B cell (primary cell): ENCODE measurements around the gene ANKRD44. TPM values are rescaled to one million over a fixed set of nuclear protein-coding genes. Genes with fewer than 3 reads are reported as not detected.

Experiments
- ATAC-seq: fragments of 200-7000 bp; cut with Tn5 transposase; one replicate; pipeline ENCODE4 v1.10.0; 2021; ENCODE audit warnings: low read depth, mild to moderate bottlenecking, moderate number of reproducible peaks, moderate library complexity
- CTCF ChIA-PET: fragments of 350-600 bp; sonication (Branson Sonifier 250); formaldehyde crosslinking; loops from one replicate; lab custom pipeline; 2021; ENCODE audit warnings: antibody characterized with exemption, inconsistent platforms; lab: Charles Lee
- POLR2A ChIA-PET: fragments of 350-600 bp; sonication (Branson Sonifier 250); formaldehyde crosslinking; loops from one replicate; lab custom pipeline; 2021; ENCODE audit warnings: antibody characterized with exemption; lab: Charles Lee
- DNase-seq: peaks from one replicate; pipeline ENCODE4 v3.0.0; 2013
- H2AFZ ChIP-seq: 2 replicates; pipeline ENCODE4 v1.6.1; 2012; ENCODE audit warnings: mild to moderate bottlenecking, low read depth, low read length; ENCODE audit not compliant: insufficient read depth, poor library complexity, severe bottlenecking
- H3K27ac ChIP-seq, 2 donors: 1 replicate in 1 of 2; 2 replicates in 1 of 2; pipeline ENCODE4 v1.5.1; 2012 to 2013; ENCODE audit warnings: low read length in 2 of 2, mild to moderate bottlenecking in 2 of 2, moderate library complexity in 1 of 2
- H3K27me3 ChIP-seq, 4 experiments: fragments of 200-600 bp in 1 of 4; sonication (generic) in 1 of 4; replicated peaks in 1 of 4; 1 replicate in 2 of 4; 2 replicates in 2 of 4; pipeline versions ENCODE4 v1.6.1 to v1.7.0; 2013 to 2016; ENCODE audit warnings: low read length in 3 of 4, mild to moderate bottlenecking in 2 of 4, mixed read lengths in 1 of 4, moderate library complexity in 1 of 4; ENCODE audit not compliant: insufficient read depth in 4 of 4, control insufficient read depth in 3 of 4; ENCODE audit errors: control extremely low read depth in 1 of 4
- H3K36me3 ChIP-seq, 2 experiments: replicated peaks in 1 of 2; 1 replicate in 1 of 2; 2 replicates in 1 of 2; pipeline versions ENCODE4 v1.6.1 to v1.7.1; 2013; ENCODE audit warnings: low read length in 1 of 2; ENCODE audit not compliant: insufficient read depth in 2 of 2, control insufficient read depth in 1 of 2; ENCODE audit errors: control extremely low read depth in 1 of 2, extremely low read depth in 1 of 2
- H3K4me1 ChIP-seq, 2 donors: fragments of 200-600 bp in 1 of 2; sonication (generic) in 1 of 2; 1 replicate in 1 of 2; 2 replicates in 1 of 2; pipeline versions ENCODE4 v1.5.1 to v1.6.1; 2013 to 2017; ENCODE audit warnings: low read length in 2 of 2; ENCODE audit not compliant: control insufficient read depth in 2 of 2, insufficient read depth in 2 of 2
- H3K4me2 ChIP-seq: replicated peaks from 2 replicates; pipeline ENCODE3; 2012; ENCODE audit warnings: mild to moderate bottlenecking, low read depth, low read length; ENCODE audit not compliant: poor library complexity, severe bottlenecking
- H3K4me3 ChIP-seq, 5 experiments: fragments of 200-600 bp in 1 of 5; sonication (generic) in 1 of 5; 1 replicate in 3 of 5; 2 replicates in 2 of 5; pipeline versions ENCODE4 v1.5.1 to v1.7.0; 2011 to 2016; ENCODE audit warnings: low read length in 4 of 5, mild to moderate bottlenecking in 4 of 5, low read depth in 2 of 5, control low read depth in 1 of 5, moderate library complexity in 1 of 5; ENCODE audit not compliant: insufficient read depth in 1 of 5; ENCODE audit errors: control extremely low read depth in 1 of 5, extremely low read depth in 1 of 5
- H3K79me2 ChIP-seq: fragments of 200-600 bp; sonication (generic); one replicate; pipeline ENCODE4 v1.6.0; 2016; ENCODE audit warnings: low read length; ENCODE audit not compliant: control insufficient read depth, insufficient read depth
- H3K9ac ChIP-seq: fragments of 200-600 bp; sonication (generic); 2 replicates; pipeline ENCODE4 v1.6.1; 2017; ENCODE audit warnings: mild to moderate bottlenecking, low read length, moderate library complexity
- H3K9me3 ChIP-seq, 3 donors: one replicate each; pipeline versions ENCODE4 v1.6.1 to v1.7.1; 2013; ENCODE audit warnings: low read length in 2 of 3; ENCODE audit not compliant: control insufficient read depth in 2 of 3, insufficient read depth in 1 of 3; ENCODE audit errors: control extremely low read depth in 1 of 3
- H4K20me1 ChIP-seq: 2 replicates; pipeline ENCODE4 v1.6.0; 2012; ENCODE audit warnings: mild to moderate bottlenecking, low read length; ENCODE audit not compliant: insufficient read depth, control insufficient read depth, poor library complexity, severe bottlenecking
- H3K27ac Mint-ChIP-seq: one replicate; pipeline ENCODE4 v1.8.0; 2021; ENCODE audit warnings: mixed read lengths
- H3K27me3 Mint-ChIP-seq: one replicate; pipeline ENCODE4 v1.8.0; 2021; ENCODE audit warnings: mixed read lengths
- H3K4me1 Mint-ChIP-seq: one replicate; pipeline ENCODE4 v1.8.0; 2021; ENCODE audit warnings: mixed read lengths
- H3K4me3 Mint-ChIP-seq: one replicate; pipeline ENCODE4 v1.8.0; 2021; ENCODE audit warnings: mixed read lengths
- H3K9me3 Mint-ChIP-seq: one replicate; pipeline ENCODE4 v1.8.0; 2022; ENCODE audit warnings: mixed read lengths; ENCODE audit not compliant: insufficient read depth
- CTCF ChIP-seq: fragments of 200-600 bp; IDR thresholded peaks from one replicate; pipeline ENCODE4 v1.8.0; 2022; ENCODE audit warnings: antibody characterized with exemption, mild to moderate bottlenecking
- EZH2 ChIP-seq: IDR thresholded peaks from 2 replicates; pipeline ENCODE4 v1.6.1; 2012; ENCODE audit warnings: borderline replicate concordance, low read depth, mild to moderate bottlenecking, moderate library complexity, low read length; ENCODE audit not compliant: insufficient read depth, poor library complexity, severe bottlenecking
- WGBS: methylation state at CpG from one replicate; pipeline ENCODE4 v1.1.5; 2013; ENCODE audit warnings: missing lambda C conversion rate; ENCODE audit not compliant: insufficient coverage; 5-methylcytosine and 5-hydroxymethylcytosine counted together
- intact Hi-C: fragments of 100-400 bp; cut with micrococcal nuclease; formaldehyde crosslinking; loops from one replicate; pipeline ENCODE4 v1.10.0; 2022
- polyA plus RNA-seq: library from polyadenylated mRNA; depleted of rRNA; stranded (reverse); fragments of >200 nt; gene quantifications from 2 replicates; pipeline ENCODE4 v1.2.3, GENCODE V29; 2012
- total RNA-seq, 2 donors: library from RNA; stranded (reverse); fragments of 120-200 nt in 1 of 2; gene quantifications; 1 replicate in 1 of 2; 2 replicates in 1 of 2; pipeline versions ENCODE4 v1.2.3 to v1.2.4, GENCODE V29; 2013 to 2022

The ANKRD44 gene
- total and polyA plus RNA-seq, 2 donors (not counting 1 experiment from before 2014, with no cell fraction given): 92.6 to 457 TPM

- H3K27me3 Mint-ChIP-seq: no peaks in the 10 kb centered on the region
- peaks cover 5 to 76% of the 10 kb centered on the region in 2 experiments for H3K36me3 ChIP-seq
- TF ChIP-seq CTCF (no peak), EZH2 (no peak)
- peak overlapping the region in 1 of 2 donors; percentile 72 for H3K27ac ChIP-seq
- H4K20me1 ChIP-seq: peaks cover under 1% of the 10 kb centered on the region
- POLR2A ChIA-PET: no interaction called here
- peaks cover 30% of the 10 kb centered on the region for H3K4me1 Mint-ChIP-seq
- H3K4me3 ChIP-seq: no peak overlapping the region
- no peak for DNase-seq
- CTCF ChIA-PET: interaction anchor here (1.5 kb wide), 1 partner anchor 101 kb away, joined by 3 read pairs; no protein-coding TSS in a partner anchor
- no peaks in the 10 kb centered on the region for H3K9me3 ChIP-seq
- no peak overlapping the region for H3K4me3 Mint-ChIP-seq
- no peaks in the 10 kb centered on the region for H3K27me3 ChIP-seq
- H3K9me3 Mint-ChIP-seq: no peaks in the 10 kb centered on the region
- WGBS: 46% methylated on average over 2 of the region's 5 CpGs
- H3K4me1 ChIP-seq: peaks cover 8 to 13% of the 10 kb centered on the region in 2 donors
- H3K27ac Mint-ChIP-seq: peak overlapping the region; percentile 76
- ATAC-seq: no peak
- H3K9ac ChIP-seq: no peak overlapping the region
- intact Hi-C loops: loop anchor here (10.0 kb wide), 1 partner anchor 286 kb away; no protein-coding TSS in a partner anchor
- H3K79me2 ChIP-seq: peaks cover 14% of the 10 kb centered on the region
- no peak overlapping the region for H2AFZ ChIP-seq
- H3K4me2 ChIP-seq: no peak overlapping the region
Measured at GRCh38 chr2:197088694-197089093, 221.9 kb downstream of the ANKRD44 start.

DNA sequence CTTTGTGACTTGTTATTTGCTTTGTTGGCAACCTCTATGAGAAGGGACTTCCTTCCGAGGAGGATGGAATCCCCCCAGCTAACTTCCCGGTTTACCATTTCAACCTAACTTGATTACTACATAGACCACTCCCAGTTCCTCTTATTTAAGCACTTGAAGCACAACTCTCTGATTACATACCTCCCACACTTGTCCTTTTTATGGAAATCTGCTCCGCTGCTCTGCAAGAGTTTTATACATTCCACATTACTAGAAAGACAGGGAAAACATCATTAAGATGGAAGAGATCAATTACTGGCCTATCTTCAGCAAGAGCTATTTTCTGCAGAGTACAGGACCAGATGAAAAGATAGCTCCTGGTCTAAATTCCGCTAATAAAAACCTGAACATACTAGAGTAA, 224.1 kb downstream of the ANKRD44 start:
- H3K4me2 ChIP-seq: no peak overlapping the region
- TF ChIP-seq CTCF: no peak
- TF ChIP-seq EZH2: no peak
- peak; percentile 79 for DNase-seq
- peak overlapping the region; percentile 24 for H3K4me3 Mint-ChIP-seq
- H3K9me3 ChIP-seq: no peaks in the 10 kb centered on the region
- POLR2A ChIA-PET: no interaction called here
- no peak overlapping the region for H2AFZ ChIP-seq
- no peak overlapping the region for H3K4me3 ChIP-seq
- peak overlapping the region; percentile 77 for H3K27ac Mint-ChIP-seq
- H3K9me3 Mint-ChIP-seq: no peaks in the 10 kb centered on the region
- H3K9ac ChIP-seq: no peak overlapping the region
- peaks cover 12 to 83% of the 10 kb centered on the region in 2 experiments for H3K36me3 ChIP-seq
- 60% methylated on average over 1 of the region's 4 CpGs for WGBS
- H3K27me3 ChIP-seq: no peaks in the 10 kb centered on the region
- intact Hi-C loops: loop anchor here (10.0 kb wide), 1 partner anchor 288 kb away; no protein-coding TSS in a partner anchor
- peak overlapping the region; percentile 50 to 72 for H3K27ac ChIP-seq
- CTCF ChIA-PET: interaction anchor here (0.6 to 2.5 kb wide), 6 partner anchors 11 to 292 kb away, joined by 3 to 8 read pairs (median 4); no protein-coding TSS in a partner anchor
- no peaks in the 10 kb centered on the region for H3K27me3 Mint-ChIP-seq
- H4K20me1 ChIP-seq: peaks cover 6% of the 10 kb centered on the region
- ATAC-seq: peak; percentile 87
- H3K4me1 Mint-ChIP-seq: peaks cover 30% of the 10 kb centered on the region
- peaks cover 18% of the 10 kb centered on the region for H3K79me2 ChIP-seq
- H3K4me1 ChIP-seq: peaks cover 8 to 13% of the 10 kb centered on the region in 2 donors
